ENCODE data around the gene ZSCAN31.

GRCh38 chr6:28334286-28335039, 1.5 kb downstream of the ZSCAN31 start:
- TF ChIP-seq CTCF (IDR thresholded peaks at IDR 0.05) (no peak), EZH2 (IDR thresholded peaks at IDR 0.05) (no peak)

All from neural progenitor cell (in vitro differentiated cells).